Amniotic stem cell (primary cell): ENCODE data around the gene FBXO30.

Experiments
- DNase-seq: peaks from one replicate; lab custom pipeline; 2025; lab: John Stamatoyannopoulos, UW

The FBXO30 gene

GRCh38 chr6:145816392-145816791, 1.8 kb upstream of the FBXO30 start:
- DNase-seq = no peak

DNA sequence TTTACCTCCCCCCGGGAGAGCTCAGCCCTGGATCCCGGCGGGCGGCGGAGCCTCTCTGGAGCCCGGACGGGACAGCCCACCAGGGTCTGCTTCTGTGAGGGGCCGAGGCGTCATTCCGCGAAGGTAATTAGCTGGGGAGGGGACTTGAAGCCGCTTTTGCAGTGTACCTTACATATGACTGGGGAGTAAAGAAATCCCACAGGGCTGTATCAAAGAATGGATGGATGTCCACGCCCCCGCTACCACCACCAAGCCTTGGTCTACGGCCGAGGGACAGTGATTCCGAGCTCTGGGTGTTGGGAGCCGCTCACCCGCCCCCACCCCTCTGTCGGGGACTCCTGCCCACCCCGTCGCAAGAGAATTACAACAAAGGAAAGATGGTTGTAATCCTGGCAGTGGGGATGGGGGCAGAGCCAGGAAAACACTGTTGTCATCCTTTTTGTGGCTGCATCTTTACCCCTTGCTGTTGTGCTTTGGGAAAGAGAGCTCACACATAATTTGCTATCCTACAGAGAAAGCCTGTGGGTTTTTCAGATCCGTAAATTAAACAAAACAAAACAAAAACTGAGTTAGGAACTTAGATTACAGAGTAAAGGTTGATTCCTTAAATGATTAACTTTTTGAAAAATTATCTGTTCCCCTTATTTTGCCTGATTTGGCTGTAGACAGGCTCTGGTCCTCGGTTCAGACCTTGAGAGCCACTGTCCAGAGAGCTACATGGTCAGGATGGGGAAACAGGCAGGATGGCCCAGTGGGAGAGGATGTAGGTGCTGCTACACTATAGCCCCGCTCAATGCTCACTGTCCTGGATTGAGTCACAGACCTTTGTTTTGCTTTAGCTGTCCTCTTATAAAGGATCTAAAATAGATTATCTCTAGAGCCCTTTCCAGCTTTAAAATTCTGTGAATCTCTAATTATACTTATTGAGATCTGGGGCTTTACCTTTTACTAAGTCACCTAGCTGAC, 997 bp upstream of the FBXO30 start:
- no peak for DNase-seq

DNA sequence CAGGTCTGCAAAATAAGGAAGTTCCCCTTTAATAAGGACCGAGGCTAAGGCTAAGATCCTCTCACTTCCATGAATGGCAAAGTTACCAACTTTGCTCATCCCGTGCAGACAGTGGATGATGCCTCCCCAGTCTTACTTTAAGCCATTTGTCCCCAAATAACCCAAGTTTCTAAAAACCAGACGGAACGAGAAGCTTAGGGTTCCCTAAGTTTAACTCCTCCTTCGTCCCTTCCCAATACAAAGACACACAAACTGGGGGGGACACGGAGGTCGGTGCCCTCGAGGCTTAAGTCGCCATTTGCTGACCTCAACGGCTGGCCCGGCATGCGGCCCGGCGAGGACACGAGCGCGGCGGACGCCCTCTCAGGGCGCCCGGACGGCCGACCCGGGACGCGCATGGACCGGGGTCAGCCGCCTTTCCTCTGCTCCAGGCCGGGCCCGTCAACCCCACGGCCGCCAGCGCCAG, 527 bp downstream of the FBXO30 start:
- no peak for DNase-seq

GRCh38 chr6:145813285-145814034, 1.1 kb downstream of the FBXO30 start:
- peak; percentile 27 for DNase-seq

GRCh38 chr6:145811741-145812140, 2.9 kb downstream of the FBXO30 start:
- DNase-seq = no peak

GRCh38 chr6:145809785-145810184, 4.8 kb downstream of the FBXO30 start:
- no peak for DNase-seq

- DNase-seq = no peak
Measured at GRCh38 chr6:145809211-145809610, 5.4 kb downstream of the FBXO30 start.

- no peak for DNase-seq
Measured at GRCh38 chr6:145808239-145808638, 6.4 kb downstream of the FBXO30 start.

DNA sequence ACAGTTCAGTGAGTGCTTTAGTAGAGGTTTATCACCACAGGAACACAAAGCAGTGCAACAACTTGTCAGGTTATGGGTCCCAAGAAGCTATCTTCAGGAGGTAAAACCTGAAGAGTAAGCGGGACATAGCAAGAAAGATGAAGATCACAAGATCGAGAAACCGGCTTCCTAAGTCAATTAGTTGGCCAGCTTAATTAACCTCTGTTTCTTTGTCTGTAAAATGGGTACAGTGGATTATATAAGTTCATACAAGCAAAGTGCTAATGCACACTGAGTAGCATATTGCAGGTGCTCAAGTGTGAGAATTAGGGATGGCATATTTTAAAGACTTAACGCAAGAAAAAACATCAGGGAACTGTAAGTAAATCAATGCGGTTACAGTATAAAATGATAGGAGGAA, 12.5 kb downstream of the FBXO30 start:
- no peak for DNase-seq

DNA sequence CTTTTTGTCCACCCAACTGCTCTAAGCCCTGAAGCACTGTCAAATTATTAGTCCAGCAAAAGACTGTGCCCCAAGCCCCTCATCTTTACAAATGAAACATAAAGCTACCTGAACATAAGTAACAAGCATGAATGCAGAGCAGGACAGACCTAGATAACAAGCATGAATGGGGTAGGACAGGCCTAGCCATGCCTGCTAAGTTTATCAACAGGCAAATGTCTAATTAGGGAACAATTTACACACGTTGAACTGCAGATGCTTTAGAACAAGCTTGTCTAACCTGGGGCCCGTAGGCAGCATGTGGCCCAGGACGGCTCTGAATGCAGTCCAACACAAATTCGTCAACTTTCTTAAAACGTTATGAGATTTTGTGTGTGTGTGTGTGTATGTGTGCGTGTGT, 13.6 kb downstream of the FBXO30 start:
- no peak for DNase-seq

DNA sequence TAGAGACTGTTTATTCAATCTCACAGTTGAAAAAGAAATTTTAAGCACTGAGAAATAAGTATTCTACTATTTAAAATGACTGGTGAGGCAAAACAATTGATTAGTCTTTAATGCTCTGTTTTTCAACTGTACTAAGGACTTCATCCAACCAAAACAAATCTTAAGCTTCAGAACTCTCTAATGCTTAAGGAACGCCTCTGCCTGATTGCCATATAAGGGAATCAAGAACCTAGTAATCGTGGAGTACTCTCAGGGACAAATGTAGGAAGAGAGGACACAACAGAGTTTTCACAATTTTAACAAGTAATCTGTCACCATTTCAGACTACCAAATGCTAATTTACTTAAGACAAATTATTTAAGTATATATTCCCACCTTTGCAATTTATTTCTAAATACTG, 16.1 kb downstream of the FBXO30 start:
- DNase-seq = no peak

DNA sequence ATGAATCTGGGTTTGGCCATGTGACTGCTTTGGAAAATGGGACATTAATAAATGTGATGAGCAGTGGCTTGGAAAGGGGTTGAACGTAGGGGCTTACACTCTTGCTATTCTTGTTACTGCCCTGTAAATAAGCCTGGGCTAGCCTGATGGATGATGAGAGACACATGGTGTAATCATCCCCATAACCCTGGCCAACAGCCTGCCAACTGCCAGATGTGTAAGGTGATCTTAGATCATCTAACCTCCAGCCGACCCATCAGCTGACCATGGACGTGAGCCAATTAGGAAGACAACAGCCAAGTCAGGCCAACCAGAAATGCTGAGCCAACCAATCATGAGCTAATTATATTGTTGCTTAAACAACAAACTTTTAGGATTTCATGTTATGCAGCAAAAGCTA, 25.2 kb downstream of the FBXO30 start:
- no peak for DNase-seq

DNA sequence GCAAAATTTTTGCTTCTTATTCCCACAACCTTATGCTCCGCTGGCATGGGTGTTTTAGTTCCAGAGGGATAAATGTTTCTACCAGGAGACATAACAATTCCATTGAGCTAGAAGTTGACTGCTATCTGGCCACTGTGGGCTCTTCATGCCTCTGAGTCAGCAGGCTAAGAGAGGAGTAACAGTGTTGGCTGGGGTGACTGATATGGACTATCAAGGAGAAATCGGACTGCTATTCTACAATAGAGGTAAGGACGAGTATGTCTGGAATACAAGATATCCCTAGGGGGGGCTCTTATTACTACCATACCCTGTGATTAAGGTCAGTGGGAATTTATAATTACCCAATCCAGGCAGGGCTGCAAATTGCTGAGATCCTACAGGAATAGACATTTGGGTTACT, 26.9 kb downstream of the FBXO30 start:
- no peak for DNase-seq

- DNase-seq = no peak
Measured at GRCh38 chr6:145784683-145785082, 29.9 kb downstream of the FBXO30 start.

DNA sequence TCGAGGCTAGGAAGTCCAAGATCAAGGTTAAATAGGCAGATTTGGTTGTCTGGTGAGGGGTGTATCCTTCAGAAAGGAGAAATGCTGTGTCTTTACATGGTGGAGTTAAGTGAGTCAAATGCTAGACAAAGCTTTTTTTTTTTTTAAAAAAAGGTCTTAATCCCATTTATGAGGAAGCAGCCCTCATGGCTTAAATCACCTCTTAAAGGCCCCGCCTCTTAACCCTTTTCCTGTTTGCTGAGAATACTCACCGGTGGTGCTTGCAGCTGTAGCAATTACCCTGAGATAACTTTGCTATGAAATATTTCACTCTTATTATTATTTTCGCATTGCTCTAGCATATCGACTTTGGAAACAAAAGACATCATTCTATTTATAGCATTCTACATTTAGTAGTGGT, 30.8 kb downstream of the FBXO30 start:
- no peak for DNase-seq

DNA sequence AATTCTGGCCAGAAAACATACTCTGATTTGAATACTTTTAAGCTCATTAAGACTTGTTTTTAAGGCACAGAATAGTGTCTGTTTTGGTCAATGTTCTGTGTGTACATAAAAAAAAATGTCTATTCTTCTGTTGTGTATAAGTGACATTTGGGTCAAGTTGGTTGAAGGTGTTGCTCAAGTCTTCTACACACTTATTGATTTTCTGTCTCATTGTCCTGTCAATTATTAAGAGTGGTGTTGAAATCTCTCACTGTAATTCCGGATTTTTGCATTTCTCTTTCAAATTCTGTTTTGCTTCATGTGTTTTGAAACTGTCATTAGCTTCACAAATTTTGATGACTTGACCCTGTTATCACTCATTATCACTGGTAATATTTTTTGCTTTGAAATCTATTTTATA, 41.7 kb downstream of the FBXO30 start:
- no peak for DNase-seq

DNA sequence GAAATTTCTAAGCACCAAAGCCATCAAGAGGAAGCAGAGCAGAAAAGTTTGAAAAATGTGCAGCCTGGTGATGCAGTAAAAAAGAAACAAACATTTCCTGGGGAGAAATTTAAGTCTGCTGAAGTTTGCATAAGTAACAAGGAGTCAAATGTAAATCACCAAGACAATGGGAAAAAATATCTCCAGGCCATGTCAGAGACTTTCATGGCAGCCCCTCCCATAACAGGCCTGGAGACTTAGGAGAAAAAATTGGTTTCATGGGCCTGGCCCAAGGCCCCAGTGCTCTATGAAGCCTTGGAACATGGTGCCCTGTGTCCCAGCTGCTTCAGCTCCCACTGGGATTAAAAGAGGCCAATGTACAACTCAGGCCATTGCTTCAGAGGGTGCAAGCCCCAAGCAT, 49.1 kb downstream of the FBXO30 start:
- DNase-seq = no peak

DNA sequence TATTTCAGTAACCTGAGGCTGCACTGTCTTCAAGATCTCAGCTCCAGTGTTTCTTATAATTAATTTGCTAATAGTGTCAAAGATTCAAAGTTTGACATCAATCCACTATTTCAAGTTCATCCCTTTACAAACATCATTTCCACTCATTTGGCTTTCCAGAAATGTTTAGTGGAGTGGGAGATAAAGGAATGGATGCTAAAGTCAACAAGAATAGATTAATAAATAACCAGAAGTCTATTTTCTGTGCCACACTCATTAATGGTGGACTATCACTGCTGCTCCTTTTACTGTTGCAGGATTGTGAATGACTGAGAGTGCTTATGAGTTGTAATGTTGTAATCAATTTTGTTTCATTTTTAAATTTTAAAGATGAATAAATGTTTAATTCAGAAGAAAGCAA, 50.9 kb downstream of the FBXO30 start:
- no peak for DNase-seq

GRCh38 chr6:145761584-145761983, 53.0 kb downstream of the FBXO30 start:
- no peak for DNase-seq

DNA sequence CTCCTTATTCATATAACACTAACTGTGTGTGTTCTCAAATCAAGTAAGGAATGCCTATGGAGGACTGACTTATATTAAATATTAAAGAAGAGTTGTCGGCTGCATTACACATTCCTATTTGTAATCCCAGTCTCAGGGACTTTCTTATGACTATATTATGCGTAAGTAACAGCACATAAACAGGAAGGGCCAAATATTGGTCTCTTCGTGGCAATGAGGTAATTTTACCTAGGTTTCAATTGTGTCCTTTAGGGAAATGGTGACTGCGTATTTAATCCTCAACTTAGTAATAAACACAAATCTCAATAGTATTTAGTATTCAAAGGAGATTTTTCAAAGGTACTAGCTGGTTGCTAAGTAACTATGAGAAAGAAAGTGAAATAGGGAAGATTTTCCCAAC, 56.5 kb downstream of the FBXO30 start:
- DNase-seq = no peak

DNA sequence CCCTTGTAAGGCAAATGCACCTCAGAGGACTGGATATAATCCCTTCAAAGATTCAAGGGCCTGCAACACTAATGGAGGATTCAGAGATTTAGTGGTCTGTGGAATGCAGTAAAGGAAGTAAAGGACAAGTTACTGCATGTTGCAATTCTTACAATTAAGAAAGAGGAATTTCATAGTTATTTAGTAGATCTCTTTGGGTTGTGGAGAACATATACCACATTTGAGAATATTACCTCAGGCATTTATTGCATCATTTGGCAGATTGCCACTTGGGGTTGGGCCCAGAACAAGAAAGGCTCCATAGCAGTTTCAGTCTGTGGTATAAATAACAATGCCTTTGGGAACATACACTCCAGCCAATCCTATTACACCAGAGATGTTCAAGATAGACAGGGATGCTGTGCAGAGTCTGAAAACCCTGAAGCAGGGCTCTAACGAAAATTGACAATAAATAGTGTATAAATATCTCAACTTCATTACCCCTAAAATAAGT, 58.4 kb downstream of the FBXO30 start:
- peak; percentile 43 for DNase-seq

GRCh38 chr6:145755682-145756081, 58.9 kb downstream of the FBXO30 start:
- DNase-seq = no peak

- no peak for DNase-seq
Measured at GRCh38 chr6:145752638-145753037, 62.0 kb downstream of the FBXO30 start.
